ENCODE data around the gene NDUFAF8.
"Not testable (repeated sequence)": the region's sequence is repeated elsewhere in the genome, so short reads cannot be mapped to it uniquely, and the experiment has no call there.

Gene NDUFAF8

GRCh38 chr17:81223762-81224130 lies 15.4 kb upstream of the NDUFAF8 start:
- no peak for DNase-seq

GRCh38 chr17:81227630-81228029 lies 11.5 kb upstream of the NDUFAF8 start:
- not testable (repeated sequence) for DNase-seq

GRCh38 chr17:81228420-81228819 lies 10.7 kb upstream of the NDUFAF8 start:
- DNase-seq, result no peak

GRCh38 chr17:81228834-81229665 lies 10.1 kb upstream of the NDUFAF8 start:
- DNase-seq, result no peak

- DNase-seq, result no peak
These were observed 9.5 kb upstream of the NDUFAF8 start for GRCh38 chr17:81229666-81229920.

GRCh38 chr17:81230043-81230820 lies 8.9 kb upstream of the NDUFAF8 start:
- no peak for DNase-seq

GRCh38 chr17:81231121-81231645 lies 7.9 kb upstream of the NDUFAF8 start:
- no peak for DNase-seq

- no peak for DNase-seq
These were observed 7.1 kb upstream of the NDUFAF8 start for GRCh38 chr17:81231766-81232581.

GRCh38 chr17:81232616-81233241 lies 6.4 kb upstream of the NDUFAF8 start:
- no peak for DNase-seq

GRCh38 chr17:81233316-81233715 lies 5.8 kb upstream of the NDUFAF8 start:
- no peak for DNase-seq

GRCh38 chr17:81233811-81234505 lies 5.2 kb upstream of the NDUFAF8 start:
- DNase-seq, result no peak

- DNase-seq, result no peak
These were observed 4.6 kb upstream of the NDUFAF8 start for GRCh38 chr17:81234506-81234855.

- DNase-seq, result no peak
These were observed 3.9 kb upstream of the NDUFAF8 start for GRCh38 chr17:81234940-81235821.

- no peak for DNase-seq
These were observed 3.0 kb upstream of the NDUFAF8 start for GRCh38 chr17:81235822-81236740.

GRCh38 chr17:81236784-81237183 lies 2.3 kb upstream of the NDUFAF8 start:
- no peak for DNase-seq

- DNase-seq, result no peak
These were observed 1.3 kb upstream of the NDUFAF8 start for GRCh38 chr17:81237591-81238489.

GRCh38 chr17:81238490-81238814 lies 666 bp upstream of the NDUFAF8 start:
- DNase-seq, result no peak

- DNase-seq, result peak; percentile 68
These were observed 817 bp downstream of the NDUFAF8 start for GRCh38 chr17:81239714-81240555.
